HG02588 (cell line): ENCODE measurements around the gene GLG1.

Experiments
- ATAC-seq: cut with Tn5 transposase; IDR thresholded peaks from one replicate; pipeline ENCODE4 v1.9.1; 2021; ENCODE audit warnings: mild to moderate bottlenecking, moderate library complexity; ENCODE audit not compliant: unreplicated experiment

Gene GLG1

GRCh38 chr16:74485916-74486315, 121.0 kb downstream of the GLG1 start:
- ATAC-seq, result no peak

GRCh38 chr16:74480150-74481029, 126.5 kb downstream of the GLG1 start:
- no peak for ATAC-seq

GRCh38 chr16:74477226-74477625, 129.7 kb downstream of the GLG1 start:
- no peak for ATAC-seq

GRCh38 chr16:74474416-74474815, 132.5 kb downstream of the GLG1 start:
- ATAC-seq, result no peak

- no peak for ATAC-seq
Observed at GRCh38 chr16:74472540-74472939, 134.4 kb downstream of the GLG1 start.

- ATAC-seq, result no peak
Observed at GRCh38 chr16:74472010-74472409, 134.9 kb downstream of the GLG1 start.

GRCh38 chr16:74469946-74470478, 136.9 kb downstream of the GLG1 start:
- no peak for ATAC-seq

GRCh38 chr16:74468807-74469525, 137.9 kb downstream of the GLG1 start:
- no peak for ATAC-seq

- ATAC-seq, result no peak
Observed at GRCh38 chr16:74466872-74467271, 140.0 kb downstream of the GLG1 start.

- ATAC-seq, result no peak
Observed at GRCh38 chr16:74465851-74466685, 140.8 kb downstream of the GLG1 start.

- no peak for ATAC-seq
Observed at GRCh38 chr16:74465281-74465680, 141.6 kb downstream of the GLG1 start.

- no peak for ATAC-seq
Observed at GRCh38 chr16:74463888-74464287, 143.0 kb downstream of the GLG1 start.

- no peak for ATAC-seq
Observed at GRCh38 chr16:74462361-74462760, 144.6 kb downstream of the GLG1 start.

- ATAC-seq, result no peak
Observed at GRCh38 chr16:74461826-74462225, 145.1 kb downstream of the GLG1 start.

- ATAC-seq, result no peak
Observed at GRCh38 chr16:74460542-74460941, 146.4 kb downstream of the GLG1 start.

- no peak for ATAC-seq
Observed at GRCh38 chr16:74456290-74456625, 150.7 kb downstream of the GLG1 start.

- ATAC-seq, result no peak
Observed at GRCh38 chr16:74455619-74456289, 151.2 kb downstream of the GLG1 start.

- ATAC-seq, result no peak
Observed at GRCh38 chr16:74455213-74455612, 151.7 kb downstream of the GLG1 start.

- ATAC-seq, result peak; percentile 88
Observed at GRCh38 chr16:74451951-74452758, 154.8 kb downstream of the GLG1 start.
